ENCODE results near the gene C16orf89. TPM values are rescaled to one million over a fixed set of nuclear protein-coding genes. Genes with fewer than 3 reads are reported as not detected.

C16orf89 gene
- polyA plus RNA-seq, 3 donors, result not detected

DNA sequence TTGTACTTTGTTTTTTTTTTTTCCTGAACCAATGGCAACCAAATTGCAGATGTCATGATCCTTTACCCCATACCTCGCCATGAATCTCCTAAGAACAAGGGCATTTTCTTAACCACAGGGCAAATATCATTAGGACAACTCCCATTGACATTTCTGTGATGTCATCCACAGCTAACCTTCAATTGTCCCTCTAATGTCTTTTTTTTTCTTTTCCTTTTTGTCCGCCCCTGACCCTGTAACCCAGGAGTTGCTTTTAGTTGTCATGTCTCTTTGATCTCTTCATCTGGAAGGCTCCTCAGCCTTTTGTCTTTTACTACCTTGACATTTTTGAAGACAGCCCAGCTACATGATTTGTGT, 31.6 kb downstream of the C16orf89 start:
- peaks cover 21 to 24% of the 10 kb centered on the region in 2 donors for H3K36me3 Mint-ChIP-seq
- H3K4me1 ChIP-seq (ENCODE audit: control insufficient read depth in 1 of 2, insufficient read depth in 2 of 2, low read length in 2 of 2), result peaks cover 18 to 21% of the 10 kb centered on the region in 2 donors
- peaks cover 14% of the 10 kb centered on the region for H4K20me1 ChIP-seq (ENCODE audit: insufficient read depth, low read length)
- H3K27ac Mint-ChIP-seq, result peak overlapping the region; percentile 78 to 91 (median 81)
- H3K36me3 ChIP-seq (replicated peaks in 1 of 2; ENCODE audit: control insufficient read depth in 1 of 2, insufficient read depth in 2 of 2, low read length in 2 of 2), result peaks cover 8 to 25% of the 10 kb centered on the region in 2 donors
- 0% methylated on average over 1 of the region's 2 CpGs for WGBS (ENCODE audit: insufficient coverage)
- DNase-seq, result peak in 1 of 3 donors; percentile 15
- H3K9me3 ChIP-seq (replicated peaks in 1 of 2; ENCODE audit: control insufficient read depth in 1 of 2, insufficient read depth in 1 of 2, low read length in 2 of 2), result no peaks in the 10 kb centered on the region
- H3K79me2 ChIP-seq (ENCODE audit: insufficient read depth, low read length), result peaks cover 8% of the 10 kb centered on the region
- intact Hi-C loops (cut with micrococcal nuclease), result no loop called here
- peak overlapping the region; percentile 79 to 88 for H3K27ac ChIP-seq (ENCODE audit: low read depth in 1 of 2, low read length in 2 of 2)
- TF ChIP-seq, protein P1, sequence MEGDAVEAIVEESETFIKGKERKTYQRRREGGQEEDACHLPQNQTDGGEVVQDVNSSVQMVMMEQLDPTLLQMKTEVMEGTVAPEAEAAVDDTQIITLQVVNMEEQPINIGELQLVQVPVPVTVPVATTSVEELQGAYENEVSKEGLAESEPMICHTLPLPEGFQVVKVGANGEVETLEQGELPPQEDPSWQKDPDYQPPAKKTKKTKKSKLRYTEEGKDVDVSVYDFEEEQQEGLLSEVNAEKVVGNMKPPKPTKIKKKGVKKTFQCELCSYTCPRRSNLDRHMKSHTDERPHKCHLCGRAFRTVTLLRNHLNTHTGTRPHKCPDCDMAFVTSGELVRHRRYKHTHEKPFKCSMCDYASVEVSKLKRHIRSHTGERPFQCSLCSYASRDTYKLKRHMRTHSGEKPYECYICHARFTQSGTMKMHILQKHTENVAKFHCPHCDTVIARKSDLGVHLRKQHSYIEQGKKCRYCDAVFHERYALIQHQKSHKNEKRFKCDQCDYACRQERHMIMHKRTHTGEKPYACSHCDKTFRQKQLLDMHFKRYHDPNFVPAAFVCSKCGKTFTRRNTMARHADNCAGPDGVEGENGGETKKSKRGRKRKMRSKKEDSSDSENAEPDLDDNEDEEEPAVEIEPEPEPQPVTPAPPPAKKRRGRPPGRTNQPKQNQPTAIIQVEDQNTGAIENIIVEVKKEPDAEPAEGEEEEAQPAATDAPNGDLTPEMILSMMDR (IDR thresholded peaks at IDR 0.05), result no peak
- H3K9ac ChIP-seq (ENCODE audit: insufficient read depth, low read length, poor library complexity, severe bottlenecking), result peak overlapping the region; percentile 88
- H3K27me3 ChIP-seq (ENCODE audit: control insufficient read depth in 2 of 2, insufficient read depth in 2 of 2, low read length in 2 of 2), result no peaks in the 10 kb centered on the region
- peak overlapping the region; percentile 66 to 93 (median 78) for H3K4me3 ChIP-seq (replicated peaks in 1 of 3; ENCODE audit: low read depth in 2 of 3, low read length in 3 of 3)
- H3K4me1 Mint-ChIP-seq, result peaks cover 30% of the 10 kb centered on the region
- peak overlapping the region; percentile 93 for H2AFZ ChIP-seq (ENCODE audit: insufficient read depth, low read depth, low read length, poor library complexity, severe bottlenecking)
- peak overlapping the region; percentile 88 to 89 for H3K4me3 Mint-ChIP-seq
- peak overlapping the region; percentile 95 for H3K4me2 ChIP-seq (replicated peaks; ENCODE audit: extremely low read depth, low read length, poor library complexity, severe bottlenecking)
- peaks cover 0 to 2% (median 0%) of the 10 kb centered on the region in 7 donors for H3K9me3 Mint-ChIP-seq
- peaks cover 0 to 7% (median 0%) of the 10 kb centered on the region in 3 donors for H3K27me3 Mint-ChIP-seq (ENCODE audit: low read depth in 3 of 3)

- Histone ChIP-seq H2AFZ (ENCODE audit: insufficient read depth, low read depth, low read length, poor library complexity, severe bottlenecking) (peak within 1 kb of the TSS; percentile 93), H3K4me1 (ENCODE audit: control insufficient read depth in 1 of 2, insufficient read depth in 2 of 2, low read length in 2 of 2) (peaks cover 18 to 21% of the 10 kb centered on the region in 2 donors), H3K27me3 (ENCODE audit: control insufficient read depth in 2 of 2, insufficient read depth in 2 of 2, low read length in 2 of 2) (no peaks in the 10 kb centered on the region), H3K79me2 (ENCODE audit: insufficient read depth, low read length) (peaks cover 8% of the 10 kb centered on the region), H3K4me2 (replicated peaks; ENCODE audit: extremely low read depth, low read length, poor library complexity, severe bottlenecking) (peak within 1 kb of the TSS; percentile 95), H4K20me1 (ENCODE audit: insufficient read depth, low read length) (peaks cover 14% of the 10 kb centered on the region), H3K9ac (ENCODE audit: insufficient read depth, low read length, poor library complexity, severe bottlenecking) (peak within 1 kb of the TSS; percentile 88), H3K9me3 (replicated peaks in 1 of 2; ENCODE audit: control insufficient read depth in 1 of 2, insufficient read depth in 1 of 2, low read length in 2 of 2) (no peaks in the 10 kb centered on the region), H3K36me3 (replicated peaks in 1 of 2; ENCODE audit: control insufficient read depth in 1 of 2, insufficient read depth in 2 of 2, low read length in 2 of 2) (peaks cover 14 to 32% of the 10 kb centered on the region in 2 donors), H3K27ac (ENCODE audit: low read depth in 1 of 2, low read length in 2 of 2) (peak within 1 kb of the TSS; percentile 79 to 88), H3K4me3 (replicated peaks in 1 of 3; ENCODE audit: low read depth in 2 of 3, low read length in 3 of 3) (peak within 1 kb of the TSS; percentile 66 to 93 (median 78))
- H3K4me3 Mint-ChIP-seq, result peak within 1 kb of the TSS; percentile 88 to 92
- H3K27me3 Mint-ChIP-seq (ENCODE audit: low read depth in 3 of 3), result peaks cover 0 to 5% (median 0%) of the 10 kb centered on the region in 3 donors
- TF ChIP-seq, protein P1 (IDR thresholded peaks at IDR 0.05), result no peak
- peaks cover 0 to 2% (median 0%) of the 10 kb centered on the region in 7 donors for H3K9me3 Mint-ChIP-seq
- H3K27ac Mint-ChIP-seq, result peak within 1 kb of the TSS; percentile 78 to 91 (median 81)
- peaks cover 30% of the 10 kb centered on the region for H3K4me1 Mint-ChIP-seq
- peak; percentile 72 to 75 (median 73) for DNase-seq
- under 1% methylated on average over 96 of the region's 104 CpGs for WGBS (ENCODE audit: insufficient coverage)
- intact Hi-C loops (cut with micrococcal nuclease), result no loop called here
- peaks cover 27 to 30% of the 10 kb centered on the region in 2 donors for H3K36me3 Mint-ChIP-seq
These were observed 32.2 kb downstream of the C16orf89 start, which contains the start of gene NAGPA for GRCh38 chr16:5033256-5034166. TSS of gene NAGPA (minus strand) at chr16:5033935. CDS start at chr16:5033914, 21 bp downstream.

All from CD14-positive monocyte (primary cell).